Keratinocyte (primary cell): Measurements from ENCODE around the gene PHACTR1. TPM values are rescaled to one million over a fixed set of nuclear protein-coding genes. Genes with fewer than 3 reads are reported as not detected.

Experiments
- DNase-seq: peaks from one replicate; pipeline ENCODE4 v3.0.0-alpha.2; 2011; ENCODE audit warnings: low read depth, missing footprints, low spot score
- FAIRE-seq: peaks from 2 replicates; lab custom pipeline; 2011; peaks lifted over from hg19 to GRCh38; lab: Jason Lieb, UNC
- H2AFZ ChIP-seq: 2 replicates; pipeline ENCODE4 v1.6.0; 2012; ENCODE audit warnings: low read length, control low read depth, inconsistent platforms; ENCODE audit not compliant: control insufficient read depth
- H3K27ac ChIP-seq: 2 replicates; pipeline ENCODE4 v1.5.1; 2011; ENCODE audit warnings: low read length; ENCODE audit not compliant: control insufficient read depth, insufficient read depth
- H3K27me3 ChIP-seq: 3 replicates; pipeline ENCODE4 v1.6.0; 2011; ENCODE audit warnings: low read length; ENCODE audit not compliant: control insufficient read depth, insufficient read depth; ENCODE audit errors: extremely low read depth
- H3K36me3 ChIP-seq, 2 experiments: 2 replicates in 1 of 2; 3 replicates in 1 of 2; pipeline ENCODE4 v1.5.1; 2011; ENCODE audit warnings: low read length in 2 of 2, mild to moderate bottlenecking in 1 of 2; ENCODE audit not compliant: control insufficient read depth in 2 of 2, insufficient read depth in 2 of 2; ENCODE audit errors: extremely low read depth in 1 of 2
- H3K4me1 ChIP-seq: 3 replicates; pipeline ENCODE4 v1.5.1; 2011; ENCODE audit warnings: low read length; ENCODE audit not compliant: control insufficient read depth, insufficient read depth; ENCODE audit errors: extremely low read depth
- H3K4me2 ChIP-seq: 3 replicates; pipeline ENCODE4 v1.6.0; 2011; ENCODE audit warnings: low read depth, low read length; ENCODE audit not compliant: control insufficient read depth, insufficient read depth; ENCODE audit errors: extremely low read depth
- H3K4me3 ChIP-seq, 3 experiments: fragments of 200-600 bp in 1 of 3; sonication (generic) in 1 of 3; 2 replicates in 2 of 3; 3 replicates in 1 of 3; pipeline ENCODE4 v1.5.1; 2011 to 2016; ENCODE audit warnings: low read length in 3 of 3, mild to moderate bottlenecking in 3 of 3, control low read depth in 2 of 3, inconsistent platforms in 1 of 3, low read depth in 1 of 3, mixed read lengths in 1 of 3, mixed run types in 1 of 3, moderate library complexity in 1 of 3; ENCODE audit not compliant: control insufficient read depth in 2 of 3, insufficient read depth in 2 of 3; ENCODE audit errors: extremely low read depth in 1 of 3
- H3K79me2 ChIP-seq: 2 replicates; pipeline ENCODE4 v1.6.0; 2012; ENCODE audit warnings: low read length; ENCODE audit not compliant: control insufficient read depth, insufficient read depth
- H3K9ac ChIP-seq: 3 replicates; pipeline ENCODE4 v1.6.0; 2011; ENCODE audit warnings: low read length; ENCODE audit not compliant: control insufficient read depth, insufficient read depth; ENCODE audit errors: extremely low read depth
- H3K9me1 ChIP-seq: 3 replicates; pipeline ENCODE4 v1.6.0; 2011; ENCODE audit warnings: low read length; ENCODE audit not compliant: control insufficient read depth, insufficient read depth; ENCODE audit errors: extremely low read depth
- H3K9me3 ChIP-seq: 2 replicates; pipeline ENCODE4 v1.5.1; 2012; ENCODE audit warnings: low read depth, low read length; ENCODE audit not compliant: control insufficient read depth
- H4K20me1 ChIP-seq: 3 replicates; pipeline ENCODE4 v1.6.0; 2011; ENCODE audit warnings: low read length; ENCODE audit not compliant: control insufficient read depth, insufficient read depth; ENCODE audit errors: extremely low read depth
- CTCF ChIP-seq, 3 experiments: IDR thresholded peaks in 1 of 3; conservative IDR thresholded peaks in 1 of 3; optimal IDR thresholded peaks in 1 of 3; 2 replicates in 2 of 3; 3 replicates in 1 of 3; pipeline versions ENCODE3 to v1.5.1; 2011; ENCODE audit warnings: low read length in 3 of 3, mild to moderate bottlenecking in 3 of 3, moderate library complexity in 2 of 3, control low read depth in 1 of 3, inconsistent platforms in 1 of 3; ENCODE audit not compliant: insufficient read depth in 2 of 3; ENCODE audit errors: extremely low read depth in 1 of 3
- EZH2 ChIP-seq: IDR thresholded peaks from one replicate; pipeline ENCODE4 v1.6.1; 2012; ENCODE audit warnings: inconsistent platforms, mild to moderate bottlenecking, low read length, moderate library complexity
- dilution Hi-C: fragments of 300-500 bp; cut with MboI; formaldehyde crosslinking; loops from one replicate; pipeline ENCODE4 v1.7.0; 2020; ENCODE audit warnings: low sequenced_read_pairs; ENCODE audit not compliant: extremely low pct_ligation_motif_present
- polyA plus RNA-seq, 5 experiments: library from polyadenylated mRNA; depleted of rRNA in 3 of 5; stranded (reverse) in 3 of 5; stranded (forward) in 1 of 5; unstranded in 1 of 5; fragments of >200 nt; gene quantifications; 1 replicate in 1 of 5; 2 replicates in 3 of 5; 3 replicates in 1 of 5; pipeline versions ENCODE4 v1.2.1 to v1.2.3, GENCODE V29; 2011 to 2012; ENCODE audit warnings: missing spikeins in 2 of 5, low read depth in 1 of 5, low replicate concordance in 1 of 5

PHACTR1 gene
- polyA plus RNA-seq, 1 donor (not counting 4 experiments of a cell fraction or from before 2014, with no cell fraction given): 0.22 TPM

- no peaks in the 10 kb centered on the region for H3K9me1 ChIP-seq
- no peaks in the 10 kb centered on the region for H3K27me3 ChIP-seq
- DNase-seq: no peak
- no peak overlapping the region for H3K27ac ChIP-seq
- no peak overlapping the region for H3K4me2 ChIP-seq
- no peaks in the 10 kb centered on the region for H3K79me2 ChIP-seq
- H3K36me3 ChIP-seq: no peaks in the 10 kb centered on the region
- H3K9ac ChIP-seq: no peak overlapping the region
- no peaks in the 10 kb centered on the region for H3K4me1 ChIP-seq
- dilution Hi-C loops: no loop called here
- H2AFZ ChIP-seq: no peak overlapping the region
- no peaks in the 10 kb centered on the region for H3K9me3 ChIP-seq
- no peak overlapping the region for H3K4me3 ChIP-seq
- H4K20me1 ChIP-seq: no peaks in the 10 kb centered on the region
- TF ChIP-seq CTCF (optimal IDR thresholded peaks at IDR 0.05 in 1 of 3, IDR thresholded peaks at IDR 0.05 in 1 of 3, conservative IDR thresholded peaks at IDR 0.05 in 1 of 3; ENCODE audit: extremely low read depth in 1 of 3, insufficient read depth in 2 of 3, low read length in 3 of 3) (no peak), EZH2 (no peak)
- no peak for FAIRE-seq
Measured at GRCh38 chr6:13135152-13135551, 418.6 kb downstream of the PHACTR1 start.

GRCh38 chr6:13139119-13139518 is 422.6 kb downstream of the PHACTR1 start:
- Histone ChIP-seq H3K9me1 (no peaks in the 10 kb centered on the region), H3K27ac (no peak overlapping the region), H3K9me3 (no peaks in the 10 kb centered on the region), H4K20me1 (no peaks in the 10 kb centered on the region), H3K79me2 (no peaks in the 10 kb centered on the region), H3K4me1 (no peaks in the 10 kb centered on the region), H3K36me3 (no peaks in the 10 kb centered on the region), H2AFZ (no peak overlapping the region), H3K9ac (no peak overlapping the region), H3K4me2 (no peak overlapping the region), H3K4me3 (no peak overlapping the region), H3K27me3 (no peaks in the 10 kb centered on the region)
- no peak for FAIRE-seq
- no peak for DNase-seq
- dilution Hi-C loops: no loop called here
- TF ChIP-seq EZH2: no peak
- no peak for TF ChIP-seq CTCF (optimal IDR thresholded peaks at IDR 0.05 in 1 of 3, IDR thresholded peaks at IDR 0.05 in 1 of 3, conservative IDR thresholded peaks at IDR 0.05 in 1 of 3; ENCODE audit: extremely low read depth in 1 of 3, insufficient read depth in 2 of 3, low read length in 3 of 3)
